T-cell (primary cell): Measurements from ENCODE around the gene CUL3. TPM values are rescaled to one million over a fixed set of nuclear protein-coding genes. Genes with fewer than 3 reads are reported as not detected.
A peak's percentile ranks its signal among the peaks of the same experiment; 100 is the strongest.
"Not testable (repeated sequence)": the region's sequence is repeated elsewhere in the genome, so short reads cannot be mapped to it uniquely, and the experiment has no call there.

ENCODE experiments used
- ATAC-seq, 4 experiments: fragments of 200-7000 bp in 3 of 4; fragments of 150-1000 bp in 1 of 4; cut with Tn5 transposase; replicated peaks in 1 of 4; 1 replicate in 3 of 4; 2 replicates in 1 of 4; pipeline ENCODE4 v1.10.0; 2021; ENCODE audit warnings: moderate library complexity in 3 of 4, mild to moderate bottlenecking in 2 of 4, moderate number of reproducible peaks in 1 of 4
- CTCF ChIA-PET, 2 donors: fragments of 300-600 bp; sonication (Branson Sonifier 250); formaldehyde crosslinking; loops; one replicate each; lab custom pipeline; 2022; ENCODE audit warnings: antibody characterized with exemption in 2 of 2; lab: Charles Lee
- POLR2A ChIA-PET, 2 donors: fragments of 300-600 bp; sonication (Branson Sonifier 250); formaldehyde crosslinking; loops; one replicate each; lab custom pipeline; 2022; ENCODE audit warnings: antibody characterized with exemption in 2 of 2; lab: Charles Lee
- DNase-seq, 35 experiments: peaks; one replicate each; pipeline versions ENCODE4 v3.0.0 to v3.0.0-alpha.2; 2013 to 2023
- H3K27ac ChIP-seq: one replicate; pipeline ENCODE4 v1.5.1; 2013; ENCODE audit warnings: low read length
- H3K27me3 ChIP-seq, 2 experiments: replicated peaks in 1 of 2; 1 replicate in 1 of 2; 2 replicates in 1 of 2; pipeline versions ENCODE4 v1.6.1 to v1.7.0; 2013; ENCODE audit warnings: low read length in 1 of 2, mixed read lengths in 1 of 2; ENCODE audit not compliant: control insufficient read depth in 2 of 2, insufficient read depth in 2 of 2; ENCODE audit errors: extremely low read depth in 1 of 2
- H3K36me3 ChIP-seq, 2 donors: 1 replicate in 1 of 2; 2 replicates in 1 of 2; pipeline versions ENCODE4 v1.6.1 to v1.7.0; 2013; ENCODE audit warnings: low read length in 1 of 2; ENCODE audit not compliant: control insufficient read depth in 2 of 2, insufficient read depth in 1 of 2; ENCODE audit errors: extremely low read depth in 1 of 2
- H3K4me1 ChIP-seq, 2 experiments: 1 replicate in 1 of 2; 2 replicates in 1 of 2; pipeline versions ENCODE4 v1.6.1 to v1.7.0; 2013; ENCODE audit warnings: low read length in 2 of 2, mixed read lengths in 1 of 2; ENCODE audit not compliant: insufficient read depth in 2 of 2, control insufficient read depth in 1 of 2; ENCODE audit errors: extremely low read depth in 1 of 2
- H3K4me3 ChIP-seq, 2 donors: 1 replicate in 1 of 2; 2 replicates in 1 of 2; pipeline versions ENCODE4 v1.5.1 to v1.7.0; 2013; ENCODE audit warnings: mild to moderate bottlenecking in 2 of 2, low read length in 1 of 2, moderate library complexity in 1 of 2; ENCODE audit not compliant: control insufficient read depth in 1 of 2; ENCODE audit errors: extremely low read depth in 1 of 2
- H3K9me3 ChIP-seq: 2 replicates; pipeline ENCODE4 v1.7.0; 2013
- H3K27ac Mint-ChIP-seq, 2 donors: one replicate each; pipeline ENCODE4 v1.8.0; 2020 to 2021; ENCODE audit warnings: mild to moderate bottlenecking in 2 of 2, mixed read lengths in 2 of 2
- H3K27me3 Mint-ChIP-seq, 2 donors: one replicate each; pipeline ENCODE4 v1.8.0; 2021 to 2022; ENCODE audit warnings: mixed read lengths in 2 of 2
- H3K36me3 Mint-ChIP-seq: one replicate; pipeline ENCODE4 v1.8.0; 2021; ENCODE audit warnings: mixed read lengths
- H3K4me1 Mint-ChIP-seq, 3 donors: one replicate each; pipeline ENCODE4 v1.8.0; 2020 to 2022; ENCODE audit warnings: mixed read lengths in 3 of 3, mild to moderate bottlenecking in 1 of 3
- H3K4me3 Mint-ChIP-seq, 3 donors: one replicate each; pipeline ENCODE4 v1.8.0; 2020 to 2022; ENCODE audit warnings: mild to moderate bottlenecking in 3 of 3, mixed read lengths in 3 of 3, moderate library complexity in 3 of 3
- H3K9me3 Mint-ChIP-seq, 3 donors: one replicate each; pipeline ENCODE4 v1.8.0; 2020 to 2022; ENCODE audit warnings: mixed read lengths in 3 of 3
- WGBS: methylation state at CpG from one replicate; pipeline ENCODE4 v1.1.5; 2013; ENCODE audit warnings: missing lambda C conversion rate; ENCODE audit not compliant: insufficient coverage; 5-methylcytosine and 5-hydroxymethylcytosine counted together
- total RNA-seq, 35 experiments: library from RNA in 6 of 35; stranded (reverse) in 6 of 35; fragments of 120-200 nt in 1 of 35; gene quantifications; one replicate each; pipeline versions ENCODE4 v1.2.1 to v1.2.4 and lab custom pipeline; 2013 to 2026

Gene CUL3
- total RNA-seq, 5 donors from 2014 or later (not counting 1 experiment from before 2014, with no cell fraction given), result 66.1 to 95.9 (median 82.7) TPM

- no peaks in the 10 kb centered on the region for H3K9me3 Mint-ChIP-seq
- DNase-seq, result no peak
- no peak overlapping the region for H3K4me3 ChIP-seq
- WGBS, result 100% methylated on average over 1 of the region's 4 CpGs
- H3K27ac ChIP-seq, result no peak overlapping the region
- ATAC-seq, result no peak
- ChIA-PET CTCF (interaction anchor here in 1 of 2 donors (1.0 kb wide), 1 partner anchor 8 kb away, joined by 4 read pairs; no protein-coding TSS in a partner anchor), POLR2A (no interaction called here)
- H3K4me3 Mint-ChIP-seq, result no peak overlapping the region
- H3K9me3 ChIP-seq, result no peaks in the 10 kb centered on the region
- no peaks in the 10 kb centered on the region for H3K27me3 ChIP-seq
- peaks cover 0 to 2% of the 10 kb centered on the region in 2 donors for H3K36me3 ChIP-seq
- peaks cover 16 to 18% of the 10 kb centered on the region in 2 experiments for H3K4me1 ChIP-seq
- peaks cover 64 to 80% (median 67%) of the 10 kb centered on the region in 3 donors for H3K4me1 Mint-ChIP-seq
- H3K27ac Mint-ChIP-seq, result peak overlapping the region in 1 of 2 donors; percentile 52
- no peaks in the 10 kb centered on the region for H3K27me3 Mint-ChIP-seq
- peaks cover 10% of the 10 kb centered on the region for H3K36me3 Mint-ChIP-seq
Observed at GRCh38 chr2:224518806-224519580, 66.2 kb downstream of the CUL3 start.

GRCh38 chr2:224517963-224518362 is 67.2 kb downstream of the CUL3 start:
- H3K4me3 ChIP-seq, result no peak overlapping the region
- CTCF ChIA-PET, result interaction anchor here in 1 of 2 donors (1.0 kb wide), 1 partner anchor 9 kb away, joined by 4 read pairs; no protein-coding TSS in a partner anchor
- no peak for ATAC-seq
- H3K4me1 ChIP-seq, result peaks cover 10 to 15% of the 10 kb centered on the region in 2 experiments
- H3K27me3 ChIP-seq, result no peaks in the 10 kb centered on the region
- H3K27ac Mint-ChIP-seq, result peak overlapping the region in 1 of 2 donors; percentile 36
- no peak for DNase-seq
- no CpG with 5 or more reads among the region's 2 CpGs for WGBS
- no peaks in the 10 kb centered on the region for H3K9me3 Mint-ChIP-seq
- no peaks in the 10 kb centered on the region for H3K27me3 Mint-ChIP-seq
- POLR2A ChIA-PET, result no interaction called here
- no peaks in the 10 kb centered on the region for H3K9me3 ChIP-seq
- H3K4me1 Mint-ChIP-seq, result peaks cover 60 to 74% (median 61%) of the 10 kb centered on the region in 3 donors
- no peak overlapping the region for H3K4me3 Mint-ChIP-seq
- H3K27ac ChIP-seq, result no peak overlapping the region
- H3K36me3 ChIP-seq, result peaks cover 0 to 10% of the 10 kb centered on the region in 2 donors
- H3K36me3 Mint-ChIP-seq, result peaks cover 14% of the 10 kb centered on the region

GRCh38 chr2:224516393-224516792 is 68.8 kb downstream of the CUL3 start:
- H3K9me3 Mint-ChIP-seq, H3K9me3 ChIP-seq, DNase-seq, H3K4me3 ChIP-seq, H3K27me3 ChIP-seq, H3K27ac ChIP-seq, H3K27ac Mint-ChIP-seq, POLR2A ChIA-PET, H3K4me3 Mint-ChIP-seq, H3K27me3 Mint-ChIP-seq, ATAC-seq: not testable (repeated sequence)
- 100% methylated on average over 5 of the region's 10 CpGs for WGBS
- peaks cover 0 to 19% of the 10 kb centered on the region in 2 donors for H3K36me3 ChIP-seq
- peaks cover 16% of the 10 kb centered on the region for H3K36me3 Mint-ChIP-seq
- peaks cover 8 to 10% of the 10 kb centered on the region in 2 experiments for H3K4me1 ChIP-seq
- H3K4me1 Mint-ChIP-seq, result peaks cover 56 to 67% (median 63%) of the 10 kb centered on the region in 3 donors
- CTCF ChIA-PET, result interaction anchor here in 1 of 2 donors (0.7 kb wide), 1 partner anchor 138 kb away, joined by 3 read pairs; no protein-coding TSS in a partner anchor

GRCh38 chr2:224513991-224514390 is 71.2 kb downstream of the CUL3 start:
- Mint-ChIP-seq H3K27ac (no peak overlapping the region), H3K4me3 (no peak overlapping the region), H3K36me3 (peaks cover 24% of the 10 kb centered on the region), H3K9me3 (no peaks in the 10 kb centered on the region), H3K4me1 (peaks cover 46 to 59% (median 53%) of the 10 kb centered on the region in 3 donors), H3K27me3 (no peaks in the 10 kb centered on the region)
- ATAC-seq (no peak), DNase-seq (no peak)
- no peaks in the 10 kb centered on the region for H3K27me3 ChIP-seq
- peaks cover 0 to 24% of the 10 kb centered on the region in 2 donors for H3K36me3 ChIP-seq
- H3K9me3 ChIP-seq, result no peaks in the 10 kb centered on the region
- WGBS, result no CpG with 5 or more reads among the region's 3 CpGs
- H3K4me3 ChIP-seq, result no peak overlapping the region
- H3K4me1 ChIP-seq, result peaks cover 0 to 6% of the 10 kb centered on the region in 2 experiments
- CTCF ChIA-PET, result interaction anchor here in 1 of 2 donors (1.1 kb wide), 1 partner anchor 75 kb away, joined by 3 read pairs; no protein-coding TSS in a partner anchor
- POLR2A ChIA-PET, result interaction anchor here in 1 of 2 donors (0.7 to 1.1 kb wide), 2 partner anchors 9 to 95 kb away, joined by 3 read pairs; no protein-coding TSS in a partner anchor
- H3K27ac ChIP-seq, result no peak overlapping the region

GRCh38 chr2:224507789-224508188 is 77.4 kb downstream of the CUL3 start:
- no peak overlapping the region for H3K4me3 Mint-ChIP-seq
- DNase-seq (no peak), ATAC-seq (no peak)
- WGBS, result no CpG with 5 or more reads among the region's 1 CpG
- POLR2A ChIA-PET, result interaction anchor here (0.6 to 0.7 kb wide), 4 partner anchors 18 to 467 kb away, joined by 3 to 5 read pairs (median 3); no protein-coding TSS in a partner anchor
- no peak overlapping the region for H3K27ac Mint-ChIP-seq
- peaks cover 35% of the 10 kb centered on the region for H3K36me3 Mint-ChIP-seq
- H3K4me1 Mint-ChIP-seq, result peaks cover 10 to 15% (median 13%) of the 10 kb centered on the region in 3 donors
- CTCF ChIA-PET, result interaction anchor here in 1 of 2 donors (0.6 to 0.7 kb wide), 2 partner anchors 178 to 201 kb away, joined by 3 to 4 read pairs; no protein-coding TSS in a partner anchor
- Histone ChIP-seq H3K36me3 (peaks cover 10 to 41% of the 10 kb centered on the region in 2 donors), H3K27ac (no peak overlapping the region), H3K4me3 (no peak overlapping the region), H3K4me1 (no peaks in the 10 kb centered on the region), H3K27me3 (no peaks in the 10 kb centered on the region), H3K9me3 (no peaks in the 10 kb centered on the region)
- no peaks in the 10 kb centered on the region for H3K27me3 Mint-ChIP-seq
- no peaks in the 10 kb centered on the region for H3K9me3 Mint-ChIP-seq

- H3K4me3 ChIP-seq, result no peak overlapping the region
- Mint-ChIP-seq H3K4me3 (no peak overlapping the region), H3K4me1 (peaks cover 9 to 12% (median 12%) of the 10 kb centered on the region in 3 donors), H3K9me3 (no peaks in the 10 kb centered on the region), H3K36me3 (peaks cover 38% of the 10 kb centered on the region), H3K27ac (peak overlapping the region in 1 of 2 donors; percentile 45), H3K27me3 (no peaks in the 10 kb centered on the region)
- ChIA-PET POLR2A (interaction anchor here in 1 of 2 donors (0.7 kb wide), 1 partner anchor 27 kb away, joined by 4 read pairs; no protein-coding TSS in a partner anchor), CTCF (interaction anchor here in 1 of 2 donors (0.7 kb wide), 1 partner anchor 37 kb away, joined by 3 read pairs; no protein-coding TSS in a partner anchor)
- no peak overlapping the region for H3K27ac ChIP-seq
- no peaks in the 10 kb centered on the region for H3K27me3 ChIP-seq
- no peaks in the 10 kb centered on the region for H3K9me3 ChIP-seq
- no peaks in the 10 kb centered on the region for H3K4me1 ChIP-seq
- ATAC-seq (no peak), DNase-seq (no peak)
- whole genome bisulfite sequencing, result no CpG with 5 or more reads among the region's 1 CpG
- peaks cover 10 to 43% of the 10 kb centered on the region in 2 donors for H3K36me3 ChIP-seq
Observed at GRCh38 chr2:224506494-224506893, 78.7 kb downstream of the CUL3 start.
